ENCODE measurements around the gene CD3G.
"Not testable (repeated sequence)": the region's sequence is repeated elsewhere in the genome, so short reads cannot be mapped to it uniquely, and the experiment has no call there.

CD3G gene

GRCh38 chr11:118343981-118344515 lies at the start of gene CD3G:
Gene CD3G (plus strand): TSS chr11:118344344. CDS start chr11:118344424, 80 bp downstream.
- H3K27ac ChIP-seq (ENCODE audit: low read length) = no peak within 1 kb of the TSS

GRCh38 chr11:118295199-118295598 lies 48.9 kb upstream of the CD3G start:
- Histone ChIP-seq H3K36me3 (ENCODE audit: insufficient read depth, low read depth, low read length) (no peaks in the 10 kb centered on the region), H3K9ac (ENCODE audit: low read depth, low read length) (no peak overlapping the region), H3K9me3 (ENCODE audit: insufficient read depth, low read depth, low read length) (no peaks in the 10 kb centered on the region), H3K4me3 (ENCODE audit: low read length) (no peak overlapping the region), H3K27me3 (ENCODE audit: insufficient read depth, low read length) (peaks cover 10% of the 10 kb centered on the region; the same call in 1 of the 2 replicates), H3K27ac (ENCODE audit: low read length) (no peak overlapping the region), H3K4me1 (ENCODE audit: insufficient read depth, low read length) (no peaks in the 10 kb centered on the region)

More at GRCh38 chr11:118343981-118344515, at the start of gene CD3G:
- H3K36me3 ChIP-seq (ENCODE audit: insufficient read depth, low read depth, low read length) = no peaks in the 10 kb centered on the region
- no peaks in the 10 kb centered on the region for H3K9me3 ChIP-seq (ENCODE audit: insufficient read depth, low read depth, low read length)
- no peaks in the 10 kb centered on the region for H3K4me1 ChIP-seq (ENCODE audit: insufficient read depth, low read length)
- H3K27me3 ChIP-seq (ENCODE audit: insufficient read depth, low read length) = peaks cover 43% of the 10 kb centered on the region
- no peak within 1 kb of the TSS for H3K9ac ChIP-seq (ENCODE audit: low read depth, low read length)
- no peak within 1 kb of the TSS for H3K4me3 ChIP-seq (ENCODE audit: low read length)

- Histone ChIP-seq H3K36me3 (ENCODE audit: insufficient read depth, low read depth, low read length) (no peaks in the 10 kb centered on the region), H3K27me3 (ENCODE audit: insufficient read depth, low read length) (peaks cover 10% of the 10 kb centered on the region; the same call in 1 of the 2 replicates), H3K9ac (ENCODE audit: low read depth, low read length) (no peak overlapping the region), H3K9me3 (ENCODE audit: insufficient read depth, low read depth, low read length) (no peaks in the 10 kb centered on the region), H3K4me3 (ENCODE audit: low read length) (no peak overlapping the region), H3K27ac (ENCODE audit: low read length) (no peak overlapping the region), H3K4me1 (ENCODE audit: insufficient read depth, low read length) (no peaks in the 10 kb centered on the region)
These were observed 48.2 kb upstream of the CD3G start for GRCh38 chr11:118295815-118296454.

GRCh38 chr11:118301600-118302195 lies 42.4 kb upstream of the CD3G start:
- Histone ChIP-seq H3K4me3 (ENCODE audit: low read length) (no peak overlapping the region), H3K27me3 (ENCODE audit: insufficient read depth, low read length) (0 out of 2 replicates have a peak, but pooled peaks cover 3% of the 10 kb centered on the region), H3K36me3 (ENCODE audit: insufficient read depth, low read depth, low read length) (no peaks in the 10 kb centered on the region), H3K9ac (ENCODE audit: low read depth, low read length) (no peak overlapping the region), H3K4me1 (ENCODE audit: insufficient read depth, low read length) (no peaks in the 10 kb centered on the region), H3K27ac (ENCODE audit: low read length) (no peak overlapping the region), H3K9me3 (ENCODE audit: insufficient read depth, low read depth, low read length) (no peaks in the 10 kb centered on the region)

GRCh38 chr11:118304227-118304567 lies 39.9 kb upstream of the CD3G start:
- H3K27ac ChIP-seq (ENCODE audit: low read length) = no peak overlapping the region
- H3K9ac ChIP-seq (ENCODE audit: low read depth, low read length) = no peak overlapping the region
- H3K36me3 ChIP-seq (ENCODE audit: insufficient read depth, low read depth, low read length) = no peaks in the 10 kb centered on the region
- no peaks in the 10 kb centered on the region for H3K9me3 ChIP-seq (ENCODE audit: insufficient read depth, low read depth, low read length)
- H3K4me3 ChIP-seq (ENCODE audit: low read length) = no peak overlapping the region
- 0 out of 2 replicates have a peak, but pooled peaks cover 3% of the 10 kb centered on the region for H3K27me3 ChIP-seq (ENCODE audit: insufficient read depth, low read length)
- H3K4me1 ChIP-seq (ENCODE audit: insufficient read depth, low read length) = no peaks in the 10 kb centered on the region

- Histone ChIP-seq H3K9ac (ENCODE audit: low read depth, low read length) (no peak within 1 kb of the TSS), H3K27ac (ENCODE audit: low read length) (no peak within 1 kb of the TSS), H3K9me3 (ENCODE audit: insufficient read depth, low read depth, low read length) (no peaks in the 10 kb centered on the region), H3K4me3 (ENCODE audit: low read length) (no peak within 1 kb of the TSS), H3K4me1 (ENCODE audit: insufficient read depth, low read length) (no peaks in the 10 kb centered on the region), H3K27me3 (ENCODE audit: insufficient read depth, low read length) (no peaks in the 10 kb centered on the region), H3K36me3 (ENCODE audit: insufficient read depth, low read depth, low read length) (no peaks in the 10 kb centered on the region)
These were observed 39.4 kb upstream of the CD3G start, which contains the start of gene CD3E for GRCh38 chr11:118304568-118305248. Gene CD3E (plus strand): TSS chr11:118304730. CDS start chr11:118304953, 223 bp downstream.

- Histone ChIP-seq H3K27me3 (ENCODE audit: insufficient read depth, low read length) (no peaks in the 10 kb centered on the region), H3K9me3 (ENCODE audit: insufficient read depth, low read depth, low read length) (no peaks in the 10 kb centered on the region), H3K27ac (ENCODE audit: low read length) (no peak overlapping the region), H3K4me1 (ENCODE audit: insufficient read depth, low read length) (no peaks in the 10 kb centered on the region), H3K4me3 (ENCODE audit: low read length) (no peak overlapping the region), H3K9ac (ENCODE audit: low read depth, low read length) (no peak overlapping the region), H3K36me3 (ENCODE audit: insufficient read depth, low read depth, low read length) (no peaks in the 10 kb centered on the region)
These were observed 38.4 kb upstream of the CD3G start for GRCh38 chr11:118305726-118306125.

GRCh38 chr11:118306556-118306955 lies 37.6 kb upstream of the CD3G start:
- H3K27ac ChIP-seq (ENCODE audit: low read length) = no peak overlapping the region

GRCh38 chr11:118308995-118309528 lies 35.1 kb upstream of the CD3G start:
- not testable (repeated sequence) for H3K9me3 ChIP-seq (ENCODE audit: insufficient read depth, low read depth, low read length); H3K4me1 ChIP-seq (ENCODE audit: insufficient read depth, low read length); H3K4me3 ChIP-seq (ENCODE audit: low read length); H3K36me3 ChIP-seq (ENCODE audit: insufficient read depth, low read depth, low read length); H3K27me3 ChIP-seq (ENCODE audit: insufficient read depth, low read length); H3K27ac ChIP-seq (ENCODE audit: low read length); H3K9ac ChIP-seq (ENCODE audit: low read depth, low read length)

More at GRCh38 chr11:118306556-118306955, 37.6 kb upstream of the CD3G start:
- Histone ChIP-seq H3K36me3 (ENCODE audit: insufficient read depth, low read depth, low read length) (no peaks in the 10 kb centered on the region), H3K9me3 (ENCODE audit: insufficient read depth, low read depth, low read length) (no peaks in the 10 kb centered on the region), H3K4me3 (ENCODE audit: low read length) (no peak overlapping the region), H3K4me1 (ENCODE audit: insufficient read depth, low read length) (no peaks in the 10 kb centered on the region), H3K9ac (ENCODE audit: low read depth, low read length) (no peak overlapping the region), H3K27me3 (ENCODE audit: insufficient read depth, low read length) (no peaks in the 10 kb centered on the region)

GRCh38 chr11:118310271-118310670 lies 33.9 kb upstream of the CD3G start:
- peaks cover 13% of the 10 kb centered on the region; the same call in 1 of the 2 replicates for H3K27me3 ChIP-seq (ENCODE audit: insufficient read depth, low read length)
- no peaks in the 10 kb centered on the region for H3K9me3 ChIP-seq (ENCODE audit: insufficient read depth, low read depth, low read length)
- peaks cover 4% of the 10 kb centered on the region; the same call in 1 of the 2 replicates for H3K4me1 ChIP-seq (ENCODE audit: insufficient read depth, low read length)
- no peak overlapping the region for H3K27ac ChIP-seq (ENCODE audit: low read length)
- H3K4me3 ChIP-seq (ENCODE audit: low read length) = no peak overlapping the region
- H3K9ac ChIP-seq (ENCODE audit: low read depth, low read length) = no peak overlapping the region
- no peaks in the 10 kb centered on the region for H3K36me3 ChIP-seq (ENCODE audit: insufficient read depth, low read depth, low read length)

GRCh38 chr11:118310781-118311485 lies 33.2 kb upstream of the CD3G start:
- H3K27ac ChIP-seq (ENCODE audit: low read length) = no peak overlapping the region

More at GRCh38 chr11:118310781-118311485, 33.2 kb upstream of the CD3G start:
- Histone ChIP-seq H3K36me3 (ENCODE audit: insufficient read depth, low read depth, low read length) (no peaks in the 10 kb centered on the region), H3K4me1 (ENCODE audit: insufficient read depth, low read length) (peaks cover 8% of the 10 kb centered on the region; the same call in 1 of the 2 replicates), H3K4me3 (ENCODE audit: low read length) (no peak overlapping the region), H3K27me3 (ENCODE audit: insufficient read depth, low read length) (peaks cover 13% of the 10 kb centered on the region; the same call in 1 of the 2 replicates), H3K9me3 (ENCODE audit: insufficient read depth, low read depth, low read length) (no peaks in the 10 kb centered on the region), H3K9ac (ENCODE audit: low read depth, low read length) (no peak overlapping the region)
